ENCODE data around the gene TMEM130. TPM values are rescaled to one million over a fixed set of nuclear protein-coding genes. Genes with fewer than 3 reads are reported as not detected.

Gene TMEM130
- total RNA-seq, 4 donors from 2014 or later, result 0.12 to 0.57 TPM; not detected in 2

GRCh38 chr7:98826387-98826786, 43.4 kb downstream of the TMEM130 start:
- Histone ChIP-seq H3K4me3 (peak overlapping the region in 1 of 4 donors; percentile 8), H3K36me3 (no peaks in the 10 kb centered on the region), H3K27ac (no peak overlapping the region), H3K9me3 (no peaks in the 10 kb centered on the region), H3K4me1 (peaks cover 3 to 25% (median 7%) of the 10 kb centered on the region in 3 donors), H3K27me3 (peaks cover 0 to 21% (median 0%) of the 10 kb centered on the region in 4 donors)
- WGBS, 2 donors, result 16 to 35% methylated on average over 10 to 14 of the region's 20 CpGs
- no peak for DNase-seq
- TF ChIP-seq, protein P1, sequence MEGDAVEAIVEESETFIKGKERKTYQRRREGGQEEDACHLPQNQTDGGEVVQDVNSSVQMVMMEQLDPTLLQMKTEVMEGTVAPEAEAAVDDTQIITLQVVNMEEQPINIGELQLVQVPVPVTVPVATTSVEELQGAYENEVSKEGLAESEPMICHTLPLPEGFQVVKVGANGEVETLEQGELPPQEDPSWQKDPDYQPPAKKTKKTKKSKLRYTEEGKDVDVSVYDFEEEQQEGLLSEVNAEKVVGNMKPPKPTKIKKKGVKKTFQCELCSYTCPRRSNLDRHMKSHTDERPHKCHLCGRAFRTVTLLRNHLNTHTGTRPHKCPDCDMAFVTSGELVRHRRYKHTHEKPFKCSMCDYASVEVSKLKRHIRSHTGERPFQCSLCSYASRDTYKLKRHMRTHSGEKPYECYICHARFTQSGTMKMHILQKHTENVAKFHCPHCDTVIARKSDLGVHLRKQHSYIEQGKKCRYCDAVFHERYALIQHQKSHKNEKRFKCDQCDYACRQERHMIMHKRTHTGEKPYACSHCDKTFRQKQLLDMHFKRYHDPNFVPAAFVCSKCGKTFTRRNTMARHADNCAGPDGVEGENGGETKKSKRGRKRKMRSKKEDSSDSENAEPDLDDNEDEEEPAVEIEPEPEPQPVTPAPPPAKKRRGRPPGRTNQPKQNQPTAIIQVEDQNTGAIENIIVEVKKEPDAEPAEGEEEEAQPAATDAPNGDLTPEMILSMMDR (IDR thresholded peaks at IDR 0.05), result no peak
- TF ChIP-seq POLR2A (IDR thresholded peaks at IDR 0.05), result no peak
- intact Hi-C loops (cut with DNase I), result no loop called here

DNA sequence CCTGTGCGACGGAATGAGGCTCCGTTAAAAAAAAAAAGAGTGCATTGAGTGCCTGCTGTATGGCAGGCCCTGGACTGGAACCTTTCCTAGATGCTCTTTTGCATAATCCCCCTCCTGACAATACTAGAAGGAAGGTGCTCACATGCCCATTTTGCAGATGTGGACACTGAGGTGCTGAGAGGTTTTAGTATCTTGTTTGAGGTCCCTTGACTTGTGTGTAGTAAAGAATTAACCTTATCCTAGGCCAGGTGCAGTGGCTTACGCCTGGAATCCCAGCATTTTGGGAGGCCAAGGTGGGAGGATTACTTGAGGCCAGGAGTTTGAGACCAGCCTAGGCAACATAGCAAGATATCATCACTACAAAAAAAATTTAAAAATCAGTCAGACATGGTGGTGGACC, 46.6 kb downstream of the TMEM130 start:
- TF ChIP-seq POLR2A (IDR thresholded peaks at IDR 0.05), result no peak
- TF ChIP-seq, protein P1 (IDR thresholded peaks at IDR 0.05), result no peak
- WGBS, 2 donors, result 92 to 94% methylated on average over 4 of the region's 4 CpGs
- intact Hi-C loops (cut with DNase I), result no loop called here
- Histone ChIP-seq H3K4me3 (no peak overlapping the region), H3K27me3 (peaks cover 0 to 21% (median 0%) of the 10 kb centered on the region in 4 donors), H3K36me3 (no peaks in the 10 kb centered on the region), H3K4me1 (peaks cover 3 to 25% (median 7%) of the 10 kb centered on the region in 3 donors), H3K9me3 (no peaks in the 10 kb centered on the region), H3K27ac (no peak overlapping the region)
- DNase-seq, result no peak

DNA sequence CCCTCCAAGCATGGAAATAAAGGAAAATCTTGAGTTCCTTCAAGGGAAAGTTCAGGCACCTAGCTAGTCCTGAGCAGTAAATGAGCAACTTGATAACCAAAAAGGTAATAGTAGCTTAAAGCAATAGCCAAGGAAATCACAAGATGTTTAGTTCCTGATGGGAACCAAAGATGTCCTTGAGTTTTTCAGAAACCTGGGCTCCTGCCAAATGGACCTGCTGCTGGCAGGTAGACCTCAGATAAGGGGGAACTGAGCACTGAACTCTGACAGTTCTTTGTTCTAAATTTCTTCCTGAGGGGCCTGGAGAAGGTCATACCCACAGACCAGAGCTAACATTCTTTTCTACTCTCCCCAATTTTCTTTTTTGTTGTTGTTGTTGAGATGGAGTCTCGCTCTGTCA, 48.5 kb downstream of the TMEM130 start:
- H3K36me3 ChIP-seq, result no peaks in the 10 kb centered on the region
- H3K4me1 ChIP-seq, result peaks cover 0 to 15% (median 0%) of the 10 kb centered on the region in 3 donors
- no peak overlapping the region for H3K4me3 ChIP-seq
- no peak overlapping the region for H3K27ac ChIP-seq
- H3K27me3 ChIP-seq, result peaks cover 0 to 5% (median 0%) of the 10 kb centered on the region in 4 donors
- TF ChIP-seq, protein P1 (IDR thresholded peaks at IDR 0.05), result no peak
- TF ChIP-seq POLR2A (IDR thresholded peaks at IDR 0.05), result no peak
- intact Hi-C loops (cut with DNase I), result no loop called here
- DNase-seq, result no peak
- H3K9me3 ChIP-seq, result no peaks in the 10 kb centered on the region
- WGBS, 2 donors, result 100% methylated on average over 1 of the region's 1 CpG; no CpG with 5 or more reads in 1 of the 2 donors

- H3K36me3 ChIP-seq, result no peaks in the 10 kb centered on the region
- intact Hi-C loops (cut with DNase I), result no loop called here
- no peaks in the 10 kb centered on the region for H3K27me3 ChIP-seq
- H3K4me3 ChIP-seq, result no peak overlapping the region
- no peak for DNase-seq
- H3K9me3 ChIP-seq, result no peaks in the 10 kb centered on the region
- H3K27ac ChIP-seq, result no peak overlapping the region
- 41 to 74% methylated on average over 2 to 3 of the region's 3 CpGs for WGBS, 2 donors
- H3K4me1 ChIP-seq, result peaks cover 0 to 2% (median 0%) of the 10 kb centered on the region in 3 donors
- TF ChIP-seq, protein P1 (IDR thresholded peaks at IDR 0.05), result no peak
- TF ChIP-seq POLR2A (IDR thresholded peaks at IDR 0.05), result no peak
Measured at GRCh38 chr7:98816967-98817710, 52.7 kb downstream of the TMEM130 start.

GRCh38 chr7:98816241-98816640, 53.6 kb downstream of the TMEM130 start:
- H3K4me1 ChIP-seq, result no peaks in the 10 kb centered on the region
- intact Hi-C loops (cut with DNase I), result no loop called here
- no peak for DNase-seq
- no peak overlapping the region for H3K27ac ChIP-seq
- no peak for TF ChIP-seq POLR2A (IDR thresholded peaks at IDR 0.05)
- TF ChIP-seq, protein P1 (IDR thresholded peaks at IDR 0.05), result no peak
- H3K9me3 ChIP-seq, result no peaks in the 10 kb centered on the region
- H3K4me3 ChIP-seq, result no peak overlapping the region
- 61 to 65% methylated on average over 2 of the region's 4 CpGs for whole genome bisulfite sequencing, 2 donors
- H3K27me3 ChIP-seq, result no peaks in the 10 kb centered on the region
- H3K36me3 ChIP-seq, result no peaks in the 10 kb centered on the region
